NCI-H187 (cell line): ENCODE measurements around the gene KCNIP2.
"Not testable (repeated sequence)": the region's sequence is repeated elsewhere in the genome, so short reads cannot be mapped to it uniquely, and the experiment has no call there.

ENCODE experiments used
- DNase-seq, 2 experiments: peaks; one replicate each; lab custom pipeline; 2025; lab: John Stamatoyannopoulos, UW

The KCNIP2 gene

DNA sequence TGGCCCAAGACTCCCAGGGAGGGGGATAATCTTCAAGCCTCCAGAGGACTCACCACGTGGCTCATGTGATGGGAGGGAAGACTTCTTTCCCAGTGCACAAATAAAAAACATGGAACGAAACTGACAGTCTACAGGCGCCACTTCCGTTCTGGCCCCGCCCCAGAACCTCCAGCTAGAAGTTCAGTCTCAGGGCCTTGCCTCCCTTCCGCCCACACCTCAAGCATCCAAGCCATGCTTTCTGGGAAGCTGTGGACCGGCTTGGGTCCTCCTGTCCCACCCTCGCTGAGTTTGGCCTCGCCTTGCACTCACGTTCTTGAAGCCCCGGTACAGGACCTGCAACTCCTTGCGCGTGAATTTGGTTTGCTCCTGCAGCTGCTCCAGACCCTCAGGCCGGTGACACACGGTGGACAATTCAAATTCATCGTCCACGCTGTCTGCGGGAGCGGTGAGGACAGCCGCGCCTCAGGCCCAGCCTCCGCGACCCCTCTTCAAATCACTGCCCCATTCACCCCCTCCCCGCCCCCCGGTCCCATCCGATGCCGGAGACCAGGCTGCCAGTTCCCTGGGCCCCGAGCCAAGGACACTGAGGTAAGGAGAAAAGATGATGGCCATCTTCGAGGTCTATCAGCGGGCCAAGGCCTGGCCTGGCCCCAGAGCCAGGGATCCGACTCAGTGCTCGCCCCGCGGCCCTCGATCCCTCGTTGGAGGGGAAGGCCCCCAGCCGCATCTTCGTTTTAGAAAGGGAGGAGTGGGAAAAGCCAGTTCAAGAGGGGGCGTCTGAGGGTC is 14.6 kb downstream of the KCNIP2 start:
- no peak for DNase-seq

DNA sequence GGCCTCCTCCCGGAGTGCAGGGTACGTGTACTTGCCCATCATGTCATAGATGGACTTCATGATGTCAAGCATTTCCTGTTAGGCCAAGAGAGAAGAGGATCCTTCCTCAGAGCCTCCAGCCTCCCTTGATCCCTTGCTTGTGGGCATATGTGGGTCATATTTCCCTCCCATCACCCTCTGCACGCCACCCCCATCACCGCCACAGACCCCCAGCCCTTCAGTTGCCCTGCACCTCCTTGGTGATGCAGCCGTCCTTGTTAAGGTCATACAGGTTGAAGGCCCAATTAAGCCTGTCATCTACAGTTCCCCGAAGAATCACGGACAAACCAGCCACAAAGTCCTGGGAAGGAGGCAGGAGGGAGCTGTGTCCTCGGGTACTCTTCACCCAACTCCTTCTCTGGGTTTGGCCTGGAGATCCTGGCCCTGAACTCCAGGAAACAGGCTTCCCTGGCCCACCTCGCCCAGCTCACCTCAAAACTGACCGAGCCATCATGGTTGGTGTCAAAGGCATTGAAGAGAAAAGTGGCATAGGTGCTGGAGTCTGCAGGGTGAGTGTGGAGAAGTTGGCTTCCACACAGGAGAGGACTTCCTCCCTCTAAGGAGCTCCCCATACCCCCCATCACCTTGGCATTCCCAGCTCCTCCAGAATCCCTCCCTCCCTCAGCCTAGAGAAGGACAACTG is 15.5 kb downstream of the KCNIP2 start:
- DNase-seq = no peak

DNA sequence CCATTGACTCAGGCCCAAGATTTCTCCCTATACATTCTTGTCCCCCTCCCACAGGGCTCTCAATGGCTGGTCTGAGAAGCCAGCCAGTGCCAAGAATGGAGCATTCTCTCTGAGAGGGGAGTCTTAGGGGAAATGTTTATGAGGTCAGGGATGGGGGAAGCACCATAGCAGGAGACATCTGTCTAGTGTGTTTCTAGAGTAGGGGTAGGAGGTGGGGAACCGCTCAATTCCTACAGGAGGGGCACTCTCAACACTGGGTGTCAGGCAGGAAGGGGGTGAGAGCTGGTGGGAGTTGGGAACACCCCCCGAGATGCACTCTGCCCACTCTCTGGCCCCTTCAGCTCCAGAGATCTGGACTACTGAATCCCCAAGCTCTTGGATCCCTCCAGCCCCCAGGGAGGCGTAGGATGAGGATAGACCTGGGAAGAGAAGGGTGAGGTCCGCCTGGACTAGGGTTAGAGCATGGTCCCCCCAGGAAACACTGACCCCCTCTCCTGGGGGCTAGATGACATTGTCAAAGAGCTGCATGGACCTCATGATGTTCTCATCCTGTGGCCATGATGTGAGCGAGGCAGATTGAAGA is 16.7 kb downstream of the KCNIP2 start:
- DNase-seq = no peak

DNA sequence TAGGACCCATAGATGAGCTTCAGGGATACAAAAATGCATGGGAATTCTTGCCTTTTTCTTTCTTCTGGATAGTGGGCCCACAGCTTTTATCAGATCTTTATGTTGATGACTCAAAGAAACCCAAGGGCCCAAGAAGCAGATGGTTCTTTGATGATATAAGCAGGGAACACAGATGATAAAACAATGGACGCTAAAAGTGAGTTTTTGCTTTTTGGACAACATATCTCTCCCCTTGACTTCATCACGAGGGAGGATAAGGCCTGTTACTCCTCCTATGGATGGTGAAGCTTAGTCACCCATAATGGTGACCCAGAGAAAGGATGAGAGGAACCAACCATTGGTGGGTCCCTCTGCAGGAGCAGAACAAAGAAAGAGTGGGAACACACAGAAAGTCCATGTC is 18.9 kb downstream of the KCNIP2 start:
- no peak for DNase-seq

DNA sequence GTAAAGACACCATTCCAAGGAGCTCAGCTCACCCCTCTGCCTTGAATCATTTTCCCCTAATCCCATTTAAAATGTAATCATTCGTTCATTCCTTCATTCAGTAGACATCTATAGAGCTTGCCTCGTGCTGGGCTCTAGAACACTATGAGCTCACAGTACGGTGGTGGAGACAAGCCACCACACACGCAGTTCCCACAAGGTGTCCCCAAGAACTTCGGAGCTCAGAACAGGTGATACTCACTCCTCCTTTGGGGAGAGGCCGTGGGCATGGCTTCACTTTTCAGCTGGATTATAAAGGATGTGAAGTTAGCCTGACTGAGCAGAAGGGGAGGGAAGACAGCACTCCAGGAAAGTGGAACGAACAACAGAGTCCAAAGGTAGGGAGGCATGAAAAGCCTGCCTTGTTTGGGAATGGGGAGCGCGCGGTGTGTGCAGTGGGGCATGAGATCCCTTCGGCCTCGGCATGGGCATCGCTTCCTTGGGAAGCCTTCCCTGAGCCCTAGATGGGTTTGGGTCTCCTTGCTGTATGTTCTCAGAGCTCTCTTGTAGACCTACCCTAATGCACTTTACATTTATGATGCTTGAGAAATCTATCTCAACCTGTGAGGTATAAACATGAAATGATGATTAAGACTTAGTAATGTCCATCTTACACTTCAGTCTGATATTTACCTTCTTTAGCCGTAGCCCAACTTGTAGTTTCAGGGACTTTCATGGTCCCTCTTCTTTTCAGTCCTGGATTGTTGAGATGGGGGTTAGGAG is 24.5 kb downstream of the KCNIP2 start:
- no peak for DNase-seq

DNA sequence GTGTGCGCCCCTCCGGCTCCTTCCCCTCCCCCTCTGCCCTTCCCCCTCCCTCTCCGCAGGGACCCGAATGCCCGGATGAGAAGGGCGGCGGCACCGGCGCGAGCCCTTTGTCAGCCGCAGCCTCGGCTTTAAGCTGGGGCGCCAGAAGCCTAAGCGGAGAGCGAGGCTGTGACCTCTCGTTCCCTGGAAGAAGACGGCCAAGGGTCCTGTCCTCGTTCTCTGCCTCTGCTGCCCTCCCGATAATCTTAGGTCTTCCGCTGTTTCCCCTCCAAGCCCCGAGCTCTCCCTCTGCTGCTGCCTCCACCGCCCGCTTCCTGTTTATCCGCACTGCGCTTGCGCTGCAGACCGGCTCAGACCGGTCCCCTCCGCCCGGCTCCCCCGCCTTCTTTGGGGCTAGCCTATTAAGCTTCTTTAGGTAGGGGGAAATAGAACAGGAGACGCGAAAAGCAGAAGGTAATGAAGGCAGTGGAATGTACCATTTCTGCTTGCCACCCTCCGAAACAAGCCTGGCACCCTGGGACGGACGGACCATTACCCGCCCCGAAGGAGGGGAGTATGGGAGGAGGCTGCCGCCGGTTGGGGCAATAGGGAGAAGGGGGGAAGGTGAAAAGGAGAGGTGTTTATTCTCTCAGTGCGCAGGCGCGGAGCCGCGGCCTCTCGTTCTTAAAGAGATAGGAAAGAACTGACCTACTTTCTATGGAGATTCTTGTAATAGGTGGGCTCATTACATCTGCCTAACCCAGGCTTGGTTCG is 25.3 kb downstream of the KCNIP2 start, which contains the start of gene OGA:
Gene OGA (minus strand): TSS at position 326 of the 753 bp plus-strand sequence. CDS start 422 bp downstream, outside the sequence.
- DNase-seq = peak; percentile 97 to 99

DNA sequence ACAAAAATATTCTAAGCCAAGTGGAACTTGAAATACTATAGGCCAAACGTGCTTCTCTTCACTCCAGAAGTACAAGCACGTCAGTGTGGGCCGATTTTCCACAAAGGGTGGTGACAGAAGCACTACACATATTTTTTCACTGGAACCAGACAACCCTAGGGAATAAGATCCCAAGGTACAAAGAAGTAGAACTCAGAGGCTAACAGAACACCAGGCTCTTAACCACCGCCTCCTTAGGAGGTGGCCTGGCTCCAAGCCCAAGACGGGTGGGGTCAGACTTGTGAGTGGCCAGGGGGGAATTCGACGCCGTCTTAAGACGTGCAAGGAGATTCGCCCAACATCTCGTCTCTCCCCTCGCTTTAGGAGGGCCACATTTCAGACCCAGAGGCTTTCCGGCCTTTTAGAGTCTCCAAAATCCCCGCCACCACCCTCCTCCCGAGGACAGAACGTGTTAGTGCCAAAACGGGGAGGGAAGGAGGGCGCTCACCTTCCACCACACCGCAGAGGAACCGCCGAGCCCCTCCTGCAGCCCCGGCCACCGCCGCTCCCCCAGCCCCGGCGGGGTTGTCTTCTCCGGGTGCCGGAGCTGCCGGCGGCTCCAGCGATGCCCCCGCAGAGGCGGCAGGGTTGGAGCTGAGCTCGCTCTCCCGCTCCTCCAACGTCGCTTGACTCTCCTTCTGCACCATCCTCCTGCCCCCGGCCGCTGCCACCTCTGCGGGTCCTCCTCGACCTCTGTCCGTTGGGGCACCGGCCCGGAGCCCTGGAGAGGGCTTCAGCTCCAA is 26.1 kb downstream of the KCNIP2 start:
- DNase-seq = no peak

DNA sequence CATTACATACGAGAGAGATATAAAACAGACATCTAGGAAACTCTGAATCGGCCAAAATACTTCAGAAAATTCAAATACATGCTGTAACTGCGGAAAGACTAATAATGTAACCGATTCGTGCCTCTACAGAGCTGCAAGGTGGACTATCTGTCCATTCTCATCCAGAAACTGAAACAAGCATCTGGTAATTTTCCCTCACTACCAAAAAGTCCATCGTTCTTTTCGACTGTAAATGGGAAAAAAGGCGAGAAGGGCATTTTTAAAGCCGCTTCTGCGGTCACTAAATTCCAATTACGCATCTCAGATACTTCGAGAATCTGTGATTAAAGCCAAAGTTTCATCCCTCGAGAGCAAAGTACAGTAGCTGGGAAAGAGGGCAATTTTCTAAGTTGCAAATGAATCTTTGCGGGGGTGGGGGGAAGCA is 26.7 kb downstream of the KCNIP2 start:
- DNase-seq = no peak

DNA sequence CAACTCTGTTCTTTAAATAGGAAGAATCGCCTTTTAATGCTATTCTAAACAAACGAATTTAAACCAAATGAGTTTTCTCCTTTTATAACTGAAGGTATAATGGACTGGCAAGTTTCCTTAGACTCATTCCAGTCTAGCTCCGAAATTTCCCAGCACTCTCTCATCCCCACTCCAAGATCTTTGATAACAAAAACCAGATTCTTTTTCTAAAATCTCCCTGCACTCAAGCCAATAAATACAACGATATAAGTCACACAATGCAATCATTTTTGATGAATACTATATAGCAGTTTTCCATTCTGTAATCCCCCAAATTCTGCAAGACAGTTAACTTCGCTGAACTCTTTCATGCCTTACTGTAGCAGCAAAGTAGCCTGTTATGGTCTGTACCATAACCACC is 27.2 kb downstream of the KCNIP2 start:
- DNase-seq = no peak

DNA sequence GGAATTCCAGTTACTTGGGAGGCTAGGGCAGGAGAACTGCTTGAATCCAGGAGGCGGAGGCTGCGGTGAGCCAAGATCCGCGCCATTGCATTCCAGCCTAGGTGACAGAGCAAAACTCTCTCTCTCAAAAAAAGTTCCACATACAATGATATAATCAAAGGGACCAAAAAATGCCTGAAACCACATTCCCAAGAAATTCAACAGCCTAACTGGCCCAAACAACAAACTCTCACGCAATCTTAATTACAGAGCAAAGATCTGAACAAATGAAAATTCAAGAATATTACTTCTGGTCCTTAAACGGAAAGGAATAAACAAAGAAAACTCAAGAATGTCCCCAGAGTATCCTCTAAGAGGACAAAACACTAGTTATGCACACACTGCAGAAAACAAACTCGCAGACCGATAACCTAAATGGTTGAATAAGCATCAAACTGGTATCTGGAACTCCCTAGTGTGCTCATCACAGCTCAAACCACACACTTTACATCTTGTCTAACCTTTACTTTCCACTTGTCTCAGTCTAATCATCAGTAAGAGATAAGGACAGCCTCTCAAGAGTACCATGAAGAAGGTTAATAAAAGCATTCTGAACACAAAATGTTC is 29.0 kb downstream of the KCNIP2 start:
- DNase-seq = no peak

DNA sequence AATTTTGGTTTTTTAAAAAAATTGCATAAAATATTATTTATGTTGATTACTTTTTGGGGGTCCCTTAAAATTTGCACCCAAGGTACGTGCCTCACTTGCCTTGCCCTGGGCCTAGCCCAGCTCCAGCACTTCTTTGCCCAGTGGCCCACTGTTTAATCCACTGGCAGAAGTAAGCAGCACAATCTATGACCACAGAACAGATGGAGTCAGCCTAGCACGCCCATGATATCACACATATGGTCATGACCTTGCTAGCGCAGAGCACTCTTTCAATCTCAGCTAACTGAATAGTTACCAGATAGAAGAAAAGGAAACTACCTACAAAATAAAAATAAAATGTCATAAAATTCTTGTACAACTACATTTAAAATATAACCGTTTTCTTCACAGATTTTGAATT is 31.0 kb downstream of the KCNIP2 start:
- no peak for DNase-seq

DNA sequence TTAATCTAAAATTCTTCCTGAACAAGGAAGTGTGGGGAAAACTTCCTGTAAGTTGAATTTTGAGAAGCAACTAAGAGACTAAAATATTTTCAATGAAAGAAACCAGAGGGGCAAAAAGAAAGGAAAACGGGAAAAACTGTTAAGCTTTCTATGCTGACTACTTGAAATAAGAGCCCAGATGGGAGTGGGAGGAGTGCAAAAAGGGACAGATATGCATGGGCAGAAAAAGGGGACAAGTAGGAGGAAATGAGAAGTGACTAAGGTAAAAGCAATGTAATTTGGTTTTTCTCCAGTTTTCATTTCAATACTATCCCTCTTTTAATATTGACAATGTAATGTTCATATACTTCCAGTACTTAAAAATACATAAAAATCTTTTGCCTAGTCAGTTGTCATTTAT is 36.4 kb downstream of the KCNIP2 start:
- DNase-seq = no peak

DNA sequence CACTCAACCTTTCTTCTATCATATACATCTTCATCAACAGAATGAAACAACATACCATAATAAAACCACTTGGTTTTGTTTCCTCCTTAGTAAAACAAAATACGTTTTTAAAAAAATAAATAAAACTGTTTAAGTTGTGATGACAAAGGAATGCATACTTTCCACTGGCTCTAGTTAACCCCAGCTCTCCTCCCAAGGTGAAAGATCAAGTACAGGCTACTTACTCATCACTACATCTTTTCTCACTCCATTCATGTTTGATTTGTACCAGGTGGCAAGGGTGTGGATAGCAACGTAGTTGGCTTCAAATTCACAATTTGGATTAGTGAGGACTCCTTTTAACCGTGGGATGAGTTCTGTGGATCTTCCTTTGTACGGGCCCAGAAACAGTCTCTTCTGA is 40.1 kb downstream of the KCNIP2 start:
- no peak for DNase-seq

DNA sequence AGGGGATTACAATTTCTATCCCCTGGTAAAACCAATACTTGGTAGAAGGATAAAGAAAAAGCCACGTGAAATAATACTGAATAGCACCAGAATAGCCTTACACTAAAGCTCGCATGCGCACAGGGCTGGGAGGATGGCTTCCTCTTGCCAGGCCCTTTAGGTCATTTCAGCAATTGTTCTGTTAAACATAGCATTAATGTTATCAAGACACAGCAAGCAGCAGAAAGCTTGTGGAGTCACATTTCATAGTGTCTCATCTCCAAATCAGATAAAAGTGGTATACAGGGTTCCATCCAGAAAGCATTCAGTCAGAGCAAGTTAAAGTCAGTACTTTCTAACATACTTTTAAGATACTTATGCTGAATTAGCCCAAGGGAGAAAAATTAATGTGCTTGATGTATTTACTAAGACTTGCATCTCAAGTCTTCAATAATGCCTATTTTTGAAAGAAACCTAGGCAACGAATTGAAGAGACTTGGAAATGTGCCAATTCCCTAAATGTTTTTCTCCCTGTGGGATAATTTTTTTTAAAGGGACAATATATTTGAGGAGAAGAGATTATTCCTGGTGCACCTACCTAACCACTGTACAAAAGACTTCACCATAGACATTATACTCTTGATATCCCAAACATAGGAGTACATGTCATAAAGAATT is 46.1 kb downstream of the KCNIP2 start:
- no peak for DNase-seq

DNA sequence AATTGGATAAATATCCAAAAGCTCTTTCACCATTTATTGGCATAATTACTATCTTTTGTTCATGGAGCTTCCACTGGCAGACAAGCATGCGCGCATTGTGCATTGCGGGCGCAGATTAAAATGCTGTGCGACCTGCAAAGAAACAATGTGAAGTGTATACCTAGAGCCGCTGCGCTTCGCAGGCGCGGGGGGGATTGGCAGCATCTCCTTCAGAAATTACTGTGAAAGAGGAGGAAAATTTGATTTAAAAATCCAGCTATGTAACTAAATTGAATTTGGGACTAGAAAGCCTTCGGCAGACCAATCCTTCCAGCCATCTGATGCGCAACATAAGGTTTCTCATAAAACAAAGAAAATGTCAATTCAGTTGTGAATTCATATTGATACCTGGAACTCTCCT is 50.1 kb downstream of the KCNIP2 start:
- DNase-seq = no peak

DNA sequence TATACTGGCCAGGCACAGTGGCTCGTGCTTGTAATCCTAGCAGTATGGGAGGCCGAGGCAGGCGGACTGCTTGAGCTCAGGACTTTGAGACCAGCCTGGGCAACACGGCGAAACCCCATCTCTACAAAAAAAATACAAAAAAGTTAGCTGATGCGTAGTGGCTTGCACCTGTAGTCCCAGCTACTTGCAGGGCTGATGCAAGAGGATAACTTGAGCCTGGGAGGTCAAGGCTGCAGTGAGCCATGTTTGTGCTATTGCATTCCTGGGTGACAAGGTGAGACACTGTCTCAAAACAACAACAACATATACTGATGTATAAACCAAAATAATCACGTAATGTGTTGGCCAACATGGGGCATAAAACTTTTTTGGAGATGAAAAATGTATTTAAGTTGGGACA is 53.9 kb downstream of the KCNIP2 start:
- no peak for DNase-seq

DNA sequence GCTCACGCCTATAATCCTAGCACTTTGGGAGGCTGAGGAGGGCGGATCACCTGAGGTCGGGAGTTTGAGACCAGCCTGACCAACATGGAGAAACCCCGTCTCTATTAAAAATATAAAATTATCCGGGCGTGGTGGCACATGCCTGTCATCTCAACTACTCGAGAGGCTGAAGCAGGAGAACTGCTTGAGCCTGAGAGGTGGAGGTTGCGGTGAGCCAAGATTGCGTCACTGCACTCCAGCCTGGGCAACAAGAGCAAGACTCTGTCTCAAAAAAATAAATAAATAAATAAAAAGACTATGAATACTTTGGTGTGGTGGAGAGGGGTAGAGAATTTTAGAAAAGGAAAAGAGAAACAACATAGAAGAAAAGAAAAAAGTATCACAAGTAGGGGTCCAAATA is 54.4 kb downstream of the KCNIP2 start:
- DNase-seq = not testable (repeated sequence)

DNA sequence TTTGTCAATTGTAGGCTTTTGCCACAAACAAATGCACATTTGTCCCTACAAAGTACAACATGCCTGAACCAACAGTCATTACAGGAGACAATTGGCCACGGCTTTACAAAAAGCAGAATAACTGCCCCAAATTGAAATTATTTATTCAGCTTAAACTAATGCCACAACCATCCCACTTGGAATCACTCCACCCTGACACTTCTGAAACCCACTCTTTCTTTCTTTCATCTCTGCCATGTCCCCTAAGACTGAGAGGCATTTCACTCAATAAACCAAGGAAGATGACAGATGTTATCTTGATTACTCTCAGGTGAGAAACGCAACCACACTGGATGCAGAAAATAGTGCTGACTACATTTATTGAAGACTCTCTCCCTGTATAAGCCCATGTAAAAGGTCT is 57.8 kb downstream of the KCNIP2 start:
- DNase-seq = no peak

DNA sequence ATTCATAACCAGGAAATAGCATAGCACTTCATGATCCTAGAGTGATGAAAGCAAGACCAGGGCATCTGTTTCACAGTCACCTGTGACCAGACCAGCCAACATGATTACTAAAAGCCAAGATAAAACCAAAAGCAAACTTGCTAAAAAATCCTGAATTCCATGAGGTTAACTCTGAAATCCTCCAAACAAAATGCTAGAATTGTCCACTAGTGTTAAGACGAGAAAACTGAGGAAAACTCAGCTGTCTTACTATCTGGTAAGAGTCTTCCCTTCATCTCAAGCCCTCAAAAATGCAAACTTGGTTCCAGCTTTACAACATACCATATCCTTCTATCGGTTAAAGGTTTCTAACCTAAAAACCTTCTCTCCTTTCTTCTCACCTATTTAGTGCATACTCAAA is 59.0 kb downstream of the KCNIP2 start:
- DNase-seq = no peak

DNA sequence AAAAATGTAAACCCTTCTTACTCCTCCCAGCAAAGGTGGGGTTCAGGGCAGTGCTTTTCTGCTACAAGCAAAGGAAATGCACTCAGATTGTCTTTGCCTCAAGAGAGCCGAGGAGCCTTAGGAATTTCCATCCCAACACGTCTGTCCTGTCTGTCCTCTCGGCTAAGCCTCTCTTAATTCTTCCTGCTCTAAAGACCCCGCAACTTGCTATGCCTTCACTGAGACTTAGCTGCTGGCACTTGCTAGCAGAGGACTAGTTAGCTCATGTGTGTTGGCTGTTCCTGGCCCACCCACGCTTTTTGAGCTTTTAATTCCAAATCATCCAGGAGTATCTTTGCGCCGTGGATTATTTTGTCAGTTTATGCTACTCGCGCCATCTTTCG is 59.9 kb downstream of the KCNIP2 start:
- DNase-seq = no peak
